Tibial artery (tissue), 4 donors: ENCODE measurements around the gene SPC24.
"Not testable (repeated sequence)": the region's sequence is repeated elsewhere in the genome, so short reads cannot be mapped to it uniquely, and the experiment has no call there.

ENCODE experiments used
- DNase-seq, 2 donors: peaks; one replicate each; pipeline ENCODE4 v3.0.0-alpha.2; 2019
- H3K27ac ChIP-seq, 2 donors: fragments of 200-600 bp; sonication (generic) in 1 of 2; 1 replicate in 1 of 2; 2 replicates in 1 of 2; pipeline ENCODE4 v1.5.1; 2018 to 2019; ENCODE audit warnings: mild to moderate bottlenecking in 1 of 2
- H3K27me3 ChIP-seq, 2 donors: fragments of 200-600 bp; sonication (generic) in 1 of 2; one replicate each; pipeline versions ENCODE4 v1.5.1 to v1.6.0; 2016 to 2019
- H3K36me3 ChIP-seq, 3 donors: fragments of 200-600 bp; sonication (generic) in 2 of 3; one replicate each; pipeline ENCODE4 v1.5.1; 2016 to 2019; ENCODE audit warnings: mild to moderate bottlenecking in 2 of 3
- H3K4me1 ChIP-seq, 4 donors: fragments of 200-600 bp; sonication (generic) in 2 of 4; 1 replicate in 3 of 4; 2 replicates in 1 of 4; pipeline ENCODE4 v1.5.1; 2016 to 2019
- H3K4me3 ChIP-seq, 2 donors: fragments of 200-600 bp; sonication (generic) in 1 of 2; 1 replicate in 1 of 2; 2 replicates in 1 of 2; pipeline ENCODE4 v1.5.1; 2018 to 2019; ENCODE audit warnings: mild to moderate bottlenecking in 2 of 2
- H3K9me3 ChIP-seq, 3 donors: fragments of 200-600 bp; sonication (generic) in 1 of 3; one replicate each; pipeline ENCODE4 v1.5.1; 2016 to 2019
- intact Hi-C: fragments of 100-400 bp; cut with DNase I; formaldehyde crosslinking; loops from one replicate; pipeline ENCODE4 v1.15.0; 2023; ENCODE audit warnings: low total_unique reads
- TF ChIP-seq, protein P1 (sequence below), 2 experiments: fragments of 200-600 bp in 1 of 2; fragments of 450-650 bp in 1 of 2; IDR thresholded peaks; one replicate each; pipeline ENCODE4 v1.5.1; 2017 to 2019; ENCODE audit warnings: antibody characterized with exemption in 2 of 2, mild to moderate bottlenecking in 1 of 2, moderate library complexity in 1 of 2

Gene SPC24

GRCh38 chr19:11108746-11109145, 46.8 kb downstream of the SPC24 start:
- TF ChIP-seq, protein P1, sequence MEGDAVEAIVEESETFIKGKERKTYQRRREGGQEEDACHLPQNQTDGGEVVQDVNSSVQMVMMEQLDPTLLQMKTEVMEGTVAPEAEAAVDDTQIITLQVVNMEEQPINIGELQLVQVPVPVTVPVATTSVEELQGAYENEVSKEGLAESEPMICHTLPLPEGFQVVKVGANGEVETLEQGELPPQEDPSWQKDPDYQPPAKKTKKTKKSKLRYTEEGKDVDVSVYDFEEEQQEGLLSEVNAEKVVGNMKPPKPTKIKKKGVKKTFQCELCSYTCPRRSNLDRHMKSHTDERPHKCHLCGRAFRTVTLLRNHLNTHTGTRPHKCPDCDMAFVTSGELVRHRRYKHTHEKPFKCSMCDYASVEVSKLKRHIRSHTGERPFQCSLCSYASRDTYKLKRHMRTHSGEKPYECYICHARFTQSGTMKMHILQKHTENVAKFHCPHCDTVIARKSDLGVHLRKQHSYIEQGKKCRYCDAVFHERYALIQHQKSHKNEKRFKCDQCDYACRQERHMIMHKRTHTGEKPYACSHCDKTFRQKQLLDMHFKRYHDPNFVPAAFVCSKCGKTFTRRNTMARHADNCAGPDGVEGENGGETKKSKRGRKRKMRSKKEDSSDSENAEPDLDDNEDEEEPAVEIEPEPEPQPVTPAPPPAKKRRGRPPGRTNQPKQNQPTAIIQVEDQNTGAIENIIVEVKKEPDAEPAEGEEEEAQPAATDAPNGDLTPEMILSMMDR (IDR thresholded peaks at IDR 0.05): no peak
- DNase-seq: no peak
- Histone ChIP-seq H3K4me1 (no peaks in the 10 kb centered on the region), H3K27ac (no peak overlapping the region), H3K4me3 (no peak overlapping the region), H3K9me3 (no peaks in the 10 kb centered on the region), H3K27me3 (no peaks in the 10 kb centered on the region), H3K36me3 (peaks cover 19 to 99% (median 82%) of the 10 kb centered on the region in 3 donors)
- intact Hi-C loops: no loop called here

- DNase-seq: no peak
- intact Hi-C loops: no loop called here
- no peaks in the 10 kb centered on the region for H3K27me3 ChIP-seq
- no peak overlapping the region for H3K4me3 ChIP-seq
- H3K9me3 ChIP-seq: no peaks in the 10 kb centered on the region
- TF ChIP-seq, protein P1 (IDR thresholded peaks at IDR 0.05): no peak
- no peak overlapping the region for H3K27ac ChIP-seq
- H3K4me1 ChIP-seq: no peaks in the 10 kb centered on the region
- H3K36me3 ChIP-seq: peaks cover 29 to 93% (median 79%) of the 10 kb centered on the region in 3 donors
Observed at GRCh38 chr19:11106477-11106876, 49.1 kb downstream of the SPC24 start.

- TF ChIP-seq, protein P1 (IDR thresholded peaks at IDR 0.05): no peak
- no peak overlapping the region for H3K27ac ChIP-seq
- H3K27me3 ChIP-seq: no peaks in the 10 kb centered on the region
- no peak overlapping the region for H3K4me3 ChIP-seq
- intact Hi-C loops: no loop called here
- no peak for DNase-seq
- peaks cover 29 to 84% (median 66%) of the 10 kb centered on the region in 3 donors for H3K36me3 ChIP-seq
- no peaks in the 10 kb centered on the region for H3K9me3 ChIP-seq
- H3K4me1 ChIP-seq: no peaks in the 10 kb centered on the region
Observed at GRCh38 chr19:11105014-11105636, 50.5 kb downstream of the SPC24 start.

- Histone ChIP-seq H3K36me3 (peaks cover 29 to 69% (median 53%) of the 10 kb centered on the region in 3 donors), H3K27ac (peak overlapping the region in 1 of 2 donors; percentile 3)
- DNase-seq, H3K4me3 ChIP-seq, intact Hi-C loops, H3K4me1 ChIP-seq, H3K27me3 ChIP-seq, H3K9me3 ChIP-seq: not testable (repeated sequence)
Observed at GRCh38 chr19:11103667-11104066, 51.9 kb downstream of the SPC24 start.

DNA sequence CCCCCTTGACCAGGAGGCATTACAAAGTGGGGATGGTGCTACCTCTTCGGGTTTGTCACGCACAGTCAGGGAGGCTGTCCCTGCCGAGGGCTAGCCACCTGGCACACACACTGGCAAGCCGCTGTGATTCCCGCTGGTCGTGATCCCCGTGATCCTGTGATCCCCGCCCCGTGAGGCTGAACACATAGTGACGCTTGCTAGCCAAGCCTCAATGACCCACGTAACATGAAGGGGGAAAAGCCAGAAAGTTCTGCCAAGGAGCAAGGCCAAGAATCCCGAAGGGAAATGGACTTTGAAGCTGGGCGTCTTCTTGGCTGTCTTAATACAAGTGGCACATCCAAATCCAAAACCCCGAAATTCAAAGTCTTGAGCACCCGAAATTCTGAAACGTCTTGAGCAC, 52.6 kb downstream of the SPC24 start:
- no peak for DNase-seq
- Histone ChIP-seq H3K36me3 (peaks cover 29 to 63% (median 46%) of the 10 kb centered on the region in 3 donors), H3K4me1 (no peaks in the 10 kb centered on the region), H3K4me3 (no peak overlapping the region), H3K27ac (peak overlapping the region in 1 of 2 donors; percentile 3), H3K9me3 (no peaks in the 10 kb centered on the region), H3K27me3 (no peaks in the 10 kb centered on the region)
- TF ChIP-seq, protein P1 (IDR thresholded peaks at IDR 0.05): no peak
- intact Hi-C loops: no loop called here

GRCh38 chr19:11101057-11101456, 54.5 kb downstream of the SPC24 start:
- no peaks in the 10 kb centered on the region for H3K27me3 ChIP-seq
- intact Hi-C loops: no loop called here
- no peak overlapping the region for H3K4me3 ChIP-seq
- no peak overlapping the region for H3K27ac ChIP-seq
- no peak for DNase-seq
- peaks cover 16 to 44% (median 30%) of the 10 kb centered on the region in 3 donors for H3K36me3 ChIP-seq
- H3K4me1 ChIP-seq: peaks cover 0 to 17% (median 4%) of the 10 kb centered on the region in 4 donors
- TF ChIP-seq, protein P1 (IDR thresholded peaks at IDR 0.05): no peak
- no peaks in the 10 kb centered on the region for H3K9me3 ChIP-seq
